ENCODE results near the gene MEIS1. TPM values are rescaled to one million over a fixed set of nuclear protein-coding genes. Genes with fewer than 3 reads are reported as not detected.
"Not testable (repeated sequence)": the region's sequence is repeated elsewhere in the genome, so short reads cannot be mapped to it uniquely, and the experiment has no call there.

The MEIS1 gene
- total and polyA plus RNA-seq, 2 experiments from 2014 or later = 19.1 to 44.4 TPM

GRCh38 chr2:66478299-66478698, 43.4 kb downstream of the MEIS1 start:
- no peaks in the 10 kb centered on the region for H3K4me1 ChIP-seq (ENCODE audit: insufficient read depth)
- H3K27ac ChIP-seq = no peak overlapping the region
- no peaks in the 10 kb centered on the region for H3K9me2 ChIP-seq (ENCODE audit: insufficient read depth)
- no peaks in the 10 kb centered on the region for H3F3A ChIP-seq (ENCODE audit: insufficient read depth)
- H3K79me2 ChIP-seq (ENCODE audit: insufficient read depth) = peaks cover 91% of the 10 kb centered on the region
- H3K4me2 ChIP-seq (ENCODE audit: unreplicated experiment) = no peak overlapping the region
- no peaks in the 10 kb centered on the region for H3K9me3 ChIP-seq (ENCODE audit: low read depth)
- 57 to 66% methylated on average over 3 of the region's 3 CpGs for WGBS, 2 experiments (ENCODE audit: low coverage in 1 of 2, low lambda C conversion rate in 2 of 2, missing lambda C conversion rate in 2 of 2)
- TF ChIP-seq EZH2phosphoT487 (IDR thresholded peaks at IDR 0.05; ENCODE audit: insufficient read depth, low read depth) = no peak
- no peak for TF ChIP-seq EZH2 (IDR thresholded peaks at IDR 0.05; ENCODE audit: insufficient read depth, poor library complexity, severe bottlenecking)
- peaks cover 37% of the 10 kb centered on the region for H3K36me3 ChIP-seq (ENCODE audit: low read depth)
- no peak overlapping the region for H3K4me3 ChIP-seq
- H2AFZ ChIP-seq = no peak overlapping the region
- in situ Hi-C loops (cut with MboI) = no loop called here
- no peaks in the 10 kb centered on the region for H3K27me3 ChIP-seq (replicated peaks; ENCODE audit: insufficient read depth)
- DNase-seq = no peak
- H4K20me1 ChIP-seq (ENCODE audit: insufficient read depth) = 0 out of 2 replicates have a peak, but pooled peaks cover 5% of the 10 kb centered on the region
- no peak overlapping the region for H3K9ac ChIP-seq

- Histone ChIP-seq H4K20me1 (ENCODE audit: insufficient read depth) (0 out of 2 replicates have a peak, but pooled peaks cover 5% of the 10 kb centered on the region), H3F3A (ENCODE audit: insufficient read depth) (no peaks in the 10 kb centered on the region), H3K4me1 (ENCODE audit: insufficient read depth) (no peaks in the 10 kb centered on the region), H3K4me2 (ENCODE audit: unreplicated experiment) (no peak overlapping the region), H3K9me3 (ENCODE audit: low read depth) (no peaks in the 10 kb centered on the region), H3K27me3 (replicated peaks; ENCODE audit: insufficient read depth) (no peaks in the 10 kb centered on the region), H3K4me3 (no peak overlapping the region), H3K27ac (no peak overlapping the region), H3K36me3 (ENCODE audit: low read depth) (peaks cover 37% of the 10 kb centered on the region), H3K9ac (no peak overlapping the region), H2AFZ (no peak overlapping the region), H3K79me2 (ENCODE audit: insufficient read depth) (peaks cover 91% of the 10 kb centered on the region), H3K9me2 (ENCODE audit: insufficient read depth) (no peaks in the 10 kb centered on the region)
- DNase-seq = no peak
- TF ChIP-seq EZH2phosphoT487 (IDR thresholded peaks at IDR 0.05; ENCODE audit: insufficient read depth, low read depth) (no peak), EZH2 (IDR thresholded peaks at IDR 0.05; ENCODE audit: insufficient read depth, poor library complexity, severe bottlenecking) (no peak)
- in situ Hi-C loops (cut with MboI) = no loop called here
- WGBS, 2 experiments (ENCODE audit: low coverage in 1 of 2, low lambda C conversion rate in 2 of 2, missing lambda C conversion rate in 2 of 2) = 98% methylated on average over 2 of the region's 2 CpGs
Measured at GRCh38 chr2:66478731-66479316, 43.9 kb downstream of the MEIS1 start.

GRCh38 chr2:66481100-66481549, 46.2 kb downstream of the MEIS1 start:
- WGBS, 2 experiments (ENCODE audit: low coverage in 1 of 2, low lambda C conversion rate in 2 of 2, missing lambda C conversion rate in 2 of 2) = 96 to 100% methylated on average over 2 of the region's 2 CpGs

GRCh38 chr2:66485252-66485651, 50.3 kb downstream of the MEIS1 start:
- H3K4me3 ChIP-seq; H3K27ac ChIP-seq; H3K4me1 ChIP-seq (ENCODE audit: insufficient read depth); H3K9me2 ChIP-seq (ENCODE audit: insufficient read depth); H3F3A ChIP-seq (ENCODE audit: insufficient read depth); in situ Hi-C loops (cut with MboI); DNase-seq; H3K9me3 ChIP-seq (ENCODE audit: low read depth); H4K20me1 ChIP-seq (ENCODE audit: insufficient read depth); H3K27me3 ChIP-seq (replicated peaks; ENCODE audit: insufficient read depth); H3K9ac ChIP-seq; H2AFZ ChIP-seq; H3K4me2 ChIP-seq (ENCODE audit: unreplicated experiment): not testable (repeated sequence)
- Histone ChIP-seq H3K79me2 (ENCODE audit: insufficient read depth) (peaks cover 99% of the 10 kb centered on the region), H3K36me3 (ENCODE audit: low read depth) (peaks cover 14% of the 10 kb centered on the region)
- WGBS, 2 experiments (ENCODE audit: low coverage in 1 of 2, low lambda C conversion rate in 2 of 2, missing lambda C conversion rate in 2 of 2) = 93 to 95% methylated on average over 2 of the region's 2 CpGs

More at GRCh38 chr2:66481100-66481549, 46.2 kb downstream of the MEIS1 start:
- Histone ChIP-seq H4K20me1 (ENCODE audit: insufficient read depth) (0 out of 2 replicates have a peak, but pooled peaks cover 5% of the 10 kb centered on the region), H3K4me1 (ENCODE audit: insufficient read depth) (no peaks in the 10 kb centered on the region), H3K4me2 (ENCODE audit: unreplicated experiment) (no peak overlapping the region), H3K36me3 (ENCODE audit: low read depth) (peaks cover 25% of the 10 kb centered on the region), H2AFZ (no peak overlapping the region), H3K79me2 (ENCODE audit: insufficient read depth) (peaks cover 96% of the 10 kb centered on the region), H3K27me3 (replicated peaks; ENCODE audit: insufficient read depth) (no peaks in the 10 kb centered on the region), H3F3A (ENCODE audit: insufficient read depth) (no peaks in the 10 kb centered on the region), H3K9me2 (ENCODE audit: insufficient read depth) (no peaks in the 10 kb centered on the region), H3K4me3 (no peak overlapping the region), H3K9me3 (ENCODE audit: low read depth) (no peaks in the 10 kb centered on the region), H3K27ac (no peak overlapping the region), H3K9ac (no peak overlapping the region)
- DNase-seq = peak; percentile 5
- TF ChIP-seq EZH2 (IDR thresholded peaks at IDR 0.05; ENCODE audit: insufficient read depth, poor library complexity, severe bottlenecking) (no peak), EZH2phosphoT487 (IDR thresholded peaks at IDR 0.05; ENCODE audit: insufficient read depth, low read depth) (no peak)
- in situ Hi-C loops (cut with MboI) = no loop called here

Measured in GM23248 (cell line).